CMK (cell line): ENCODE data around the gene PXDN.
"Not testable (repeated sequence)": the region's sequence is repeated elsewhere in the genome, so short reads cannot be mapped to it uniquely, and the experiment has no call there.

Experiments used
- DNase-seq: peaks from one replicate; pipeline ENCODE4 v3.0.0-alpha.2; 2010; ENCODE audit warnings: low read depth

The PXDN gene, protein sequence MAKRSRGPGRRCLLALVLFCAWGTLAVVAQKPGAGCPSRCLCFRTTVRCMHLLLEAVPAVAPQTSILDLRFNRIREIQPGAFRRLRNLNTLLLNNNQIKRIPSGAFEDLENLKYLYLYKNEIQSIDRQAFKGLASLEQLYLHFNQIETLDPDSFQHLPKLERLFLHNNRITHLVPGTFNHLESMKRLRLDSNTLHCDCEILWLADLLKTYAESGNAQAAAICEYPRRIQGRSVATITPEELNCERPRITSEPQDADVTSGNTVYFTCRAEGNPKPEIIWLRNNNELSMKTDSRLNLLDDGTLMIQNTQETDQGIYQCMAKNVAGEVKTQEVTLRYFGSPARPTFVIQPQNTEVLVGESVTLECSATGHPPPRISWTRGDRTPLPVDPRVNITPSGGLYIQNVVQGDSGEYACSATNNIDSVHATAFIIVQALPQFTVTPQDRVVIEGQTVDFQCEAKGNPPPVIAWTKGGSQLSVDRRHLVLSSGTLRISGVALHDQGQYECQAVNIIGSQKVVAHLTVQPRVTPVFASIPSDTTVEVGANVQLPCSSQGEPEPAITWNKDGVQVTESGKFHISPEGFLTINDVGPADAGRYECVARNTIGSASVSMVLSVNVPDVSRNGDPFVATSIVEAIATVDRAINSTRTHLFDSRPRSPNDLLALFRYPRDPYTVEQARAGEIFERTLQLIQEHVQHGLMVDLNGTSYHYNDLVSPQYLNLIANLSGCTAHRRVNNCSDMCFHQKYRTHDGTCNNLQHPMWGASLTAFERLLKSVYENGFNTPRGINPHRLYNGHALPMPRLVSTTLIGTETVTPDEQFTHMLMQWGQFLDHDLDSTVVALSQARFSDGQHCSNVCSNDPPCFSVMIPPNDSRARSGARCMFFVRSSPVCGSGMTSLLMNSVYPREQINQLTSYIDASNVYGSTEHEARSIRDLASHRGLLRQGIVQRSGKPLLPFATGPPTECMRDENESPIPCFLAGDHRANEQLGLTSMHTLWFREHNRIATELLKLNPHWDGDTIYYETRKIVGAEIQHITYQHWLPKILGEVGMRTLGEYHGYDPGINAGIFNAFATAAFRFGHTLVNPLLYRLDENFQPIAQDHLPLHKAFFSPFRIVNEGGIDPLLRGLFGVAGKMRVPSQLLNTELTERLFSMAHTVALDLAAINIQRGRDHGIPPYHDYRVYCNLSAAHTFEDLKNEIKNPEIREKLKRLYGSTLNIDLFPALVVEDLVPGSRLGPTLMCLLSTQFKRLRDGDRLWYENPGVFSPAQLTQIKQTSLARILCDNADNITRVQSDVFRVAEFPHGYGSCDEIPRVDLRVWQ (N-terminal part only)

DNA sequence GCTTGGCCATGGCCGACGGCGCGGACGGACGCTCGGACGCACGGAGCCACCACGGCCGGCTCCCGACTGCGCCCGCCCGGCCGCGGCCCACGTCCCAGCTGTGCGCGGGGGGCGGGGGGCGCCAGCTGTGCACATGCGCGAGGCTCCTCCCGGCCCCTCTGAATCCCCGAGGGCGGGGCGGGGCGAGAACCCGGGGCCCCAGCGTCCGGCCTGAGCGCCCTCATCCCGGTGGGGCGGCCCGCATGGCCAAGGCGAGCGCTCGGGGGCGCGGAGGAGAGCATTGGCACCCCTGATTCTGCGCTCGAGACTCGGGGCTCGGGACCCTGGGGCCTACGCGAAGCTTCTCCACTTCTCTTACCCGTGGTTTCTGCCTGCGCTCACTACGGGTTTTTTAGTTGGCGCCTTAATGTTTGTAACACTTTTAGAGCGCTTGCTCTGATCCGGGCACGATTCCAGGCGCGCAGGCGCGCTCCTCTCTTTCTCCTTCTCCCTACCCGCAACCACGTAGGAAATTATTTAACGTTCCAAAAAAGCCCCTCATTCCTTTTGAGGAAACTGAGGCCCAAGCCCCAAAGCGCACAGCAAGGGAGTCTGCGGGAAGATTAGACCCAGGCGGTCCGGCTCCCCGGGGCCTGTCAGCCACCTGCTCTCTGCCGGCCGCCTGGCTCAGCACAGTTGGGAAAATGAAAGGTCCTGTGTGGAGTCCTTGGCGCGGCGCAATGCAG lies at the start of gene PXDN:
TSS of gene PXDN (minus strand) at position 70 of the 725 bp plus-strand sequence. CDS start at position 10, 60 bp downstream.
- DNase-seq: no peak

DNA sequence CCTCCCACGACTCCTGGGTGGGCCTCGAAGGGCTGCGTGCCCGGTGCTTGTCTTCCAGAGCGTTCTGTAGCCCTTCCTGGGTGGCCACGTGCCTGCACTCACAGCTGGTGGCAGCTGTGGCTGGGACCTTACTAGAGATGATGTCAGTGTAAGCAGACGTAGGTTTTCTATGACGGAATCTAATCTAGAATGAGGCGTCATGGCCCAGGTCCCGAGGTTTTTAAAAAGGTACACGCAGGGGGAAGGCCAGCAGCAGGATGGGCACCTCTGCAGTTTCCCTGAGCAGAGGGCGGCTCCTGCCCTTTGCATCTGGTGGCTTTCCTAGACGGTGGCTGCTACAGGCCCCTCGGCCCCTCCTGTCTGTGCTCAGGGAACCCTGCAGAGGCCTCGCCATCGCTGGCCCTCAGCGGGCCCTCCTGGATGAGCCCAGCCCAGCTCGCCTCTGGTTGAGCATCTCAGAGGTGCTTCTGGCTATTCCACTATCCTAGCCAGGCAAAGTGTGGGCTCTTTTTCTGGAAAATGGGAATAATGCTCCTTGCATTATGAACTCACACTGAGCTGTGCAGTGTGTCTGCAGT lies 49.6 kb upstream of the PXDN start:
- DNase-seq: no peak

DNA sequence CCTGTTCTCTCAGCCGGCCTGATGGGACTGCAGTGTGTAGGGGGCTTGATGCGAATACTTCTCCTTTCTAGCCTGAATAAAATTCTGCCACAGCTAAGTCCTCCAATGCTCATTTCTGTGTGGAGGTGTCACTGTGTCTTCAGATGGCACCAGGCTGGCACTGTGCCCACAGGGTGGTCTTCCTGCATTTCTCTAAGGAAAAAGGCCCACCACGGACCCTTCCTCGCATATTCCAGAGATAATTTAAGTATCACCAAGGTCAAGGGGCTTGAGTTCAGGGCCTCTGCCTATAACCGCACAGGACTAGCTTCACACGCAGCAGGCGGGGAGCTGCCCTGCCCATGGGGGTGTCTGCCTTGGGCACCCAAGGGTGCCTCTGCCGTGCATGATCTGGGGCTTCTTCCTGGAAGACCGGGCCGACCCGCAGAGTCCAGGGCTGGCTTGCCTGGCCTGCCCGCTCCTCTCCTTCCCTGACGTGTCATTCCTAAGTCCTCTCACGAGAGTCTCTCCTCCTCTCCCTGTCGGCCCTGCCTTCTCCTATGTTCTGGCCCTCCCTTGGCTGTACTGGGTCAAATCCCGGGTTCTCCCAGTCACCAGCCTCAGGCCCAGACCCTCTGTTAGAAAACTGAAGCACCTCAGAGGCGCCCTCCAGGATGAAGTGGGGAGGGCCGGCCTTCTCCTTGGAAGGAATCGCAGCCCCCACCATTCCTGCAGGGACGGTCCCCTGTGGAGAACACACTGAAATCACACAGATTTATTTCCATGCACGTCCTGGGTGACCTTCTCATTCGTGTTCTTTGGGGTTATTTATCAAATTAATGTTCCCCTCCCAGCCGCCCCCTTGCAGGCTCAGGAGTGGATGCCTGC lies 48.9 kb upstream of the PXDN start:
- DNase-seq: no peak

DNA sequence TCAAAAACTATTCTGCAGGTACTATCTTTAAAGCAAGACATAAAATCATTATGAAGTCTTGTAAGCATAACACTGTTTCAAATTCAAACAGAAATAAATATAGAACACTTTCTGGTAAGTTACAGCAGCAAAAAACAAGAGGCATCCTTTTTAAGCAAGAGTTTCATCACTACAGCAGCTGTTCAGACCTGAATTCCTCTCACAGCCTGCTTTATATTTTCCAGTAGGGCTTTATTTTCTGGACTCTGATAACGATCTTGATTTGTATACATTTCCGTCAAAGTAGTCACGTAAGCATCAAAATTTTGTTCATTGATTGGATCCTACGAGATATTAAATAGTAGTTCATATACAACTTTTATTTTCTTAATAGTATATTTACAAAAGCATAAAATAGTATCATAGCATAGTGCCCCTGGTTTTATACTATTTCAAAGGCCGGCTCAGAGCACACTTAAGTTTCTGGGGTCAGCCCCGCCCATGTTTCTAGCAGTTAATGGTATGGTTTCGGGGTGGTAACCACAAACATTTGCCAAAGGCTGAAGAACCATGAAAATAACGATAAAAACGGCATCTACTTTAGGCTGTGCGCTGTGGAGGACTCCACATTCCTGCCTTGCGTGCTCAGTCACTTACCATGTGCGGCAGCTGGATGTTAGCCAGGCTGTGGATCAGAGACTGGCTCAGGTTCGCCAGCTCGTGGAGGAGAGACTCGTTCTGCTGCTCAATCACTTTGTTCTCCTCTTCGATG lies 47.5 kb upstream of the PXDN start:
- DNase-seq: no peak

DNA sequence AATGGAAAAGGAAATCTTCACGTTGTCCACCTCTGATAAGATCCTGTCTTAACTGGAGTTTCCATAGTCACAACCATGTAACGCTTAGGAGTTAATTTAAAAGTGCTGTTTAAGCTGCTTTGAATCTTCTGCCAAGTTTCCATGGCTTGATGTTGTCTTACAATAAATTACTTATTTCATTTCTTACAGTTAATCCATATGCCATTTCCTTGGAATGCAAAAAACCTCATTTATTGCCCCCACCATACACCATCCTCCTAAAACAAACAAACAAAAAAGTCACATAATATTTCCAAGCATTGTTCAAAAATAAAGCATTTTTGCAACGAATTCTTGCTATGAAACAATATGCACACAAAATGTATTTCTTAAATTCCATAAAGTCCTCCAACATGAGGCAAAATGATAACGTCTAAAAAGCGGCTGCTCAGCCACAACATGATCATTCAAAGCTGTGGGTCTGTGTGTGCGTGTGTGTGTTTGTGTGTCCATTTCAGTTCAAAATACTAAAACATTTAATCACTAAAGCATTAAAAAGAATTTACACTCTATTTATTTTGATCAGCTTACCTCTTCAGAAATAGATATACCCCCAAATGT lies 46.8 kb upstream of the PXDN start:
- no peak for DNase-seq

DNA sequence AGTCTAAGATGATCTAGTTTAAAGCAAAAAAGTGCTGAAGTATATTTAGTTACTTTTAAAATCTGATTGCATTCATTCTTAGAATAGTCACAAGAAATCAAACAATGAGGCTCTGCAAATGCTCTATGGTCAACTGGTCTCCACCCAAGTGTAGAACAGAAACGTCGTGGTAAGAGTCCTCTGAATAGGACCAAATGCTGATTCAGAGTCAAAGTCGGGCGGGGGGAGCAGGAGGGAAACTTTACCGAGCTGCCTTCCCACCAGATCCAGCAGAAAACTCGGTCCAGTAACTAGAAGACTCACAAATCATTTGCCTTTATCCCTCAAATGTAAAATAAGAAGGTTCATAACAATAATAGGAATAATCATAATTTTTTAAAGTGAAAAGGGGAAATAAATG lies 46.2 kb upstream of the PXDN start:
- no peak for DNase-seq

DNA sequence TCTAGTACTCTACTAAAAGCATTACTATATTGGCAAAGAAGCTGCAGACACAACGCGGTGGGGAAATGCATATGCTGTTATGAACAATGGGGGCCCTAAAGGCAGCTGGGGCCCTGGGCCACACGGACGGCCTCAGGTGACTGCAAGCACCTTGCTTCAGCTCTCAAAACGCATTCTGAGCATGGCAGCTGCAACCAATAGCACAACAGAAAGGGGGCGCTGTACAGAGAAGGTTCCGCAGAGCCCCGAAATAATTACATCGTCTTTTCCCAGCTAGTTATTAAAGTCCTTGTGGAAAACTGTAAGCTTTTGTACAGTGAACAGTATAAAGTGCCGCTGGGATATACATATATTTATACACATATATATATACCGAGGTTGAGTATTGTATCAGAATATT lies 45.3 kb upstream of the PXDN start:
- no peak for DNase-seq

DNA sequence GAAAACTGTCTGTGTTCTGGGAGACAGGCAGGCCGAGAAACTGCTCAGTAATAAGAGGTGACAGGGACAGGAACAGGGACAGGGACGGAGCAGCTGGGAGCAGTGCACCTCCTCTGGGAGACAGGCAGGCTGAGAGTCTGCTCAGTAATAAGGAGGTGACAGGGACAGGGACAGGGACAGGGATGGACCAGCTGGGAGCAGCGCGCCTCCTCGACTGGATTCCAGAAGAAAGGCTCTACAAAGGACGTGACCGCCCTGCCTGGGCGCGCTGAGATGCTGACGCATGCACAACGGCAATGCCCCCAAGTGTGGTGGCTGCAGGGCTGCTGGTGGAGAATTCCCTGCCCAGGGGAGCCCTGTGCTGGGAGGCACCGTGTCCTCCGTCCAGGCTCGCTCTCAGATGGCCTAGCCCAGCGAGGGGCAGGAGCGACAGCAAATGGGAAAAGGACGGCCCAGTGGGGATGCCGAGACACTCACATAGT lies 44.2 kb upstream of the PXDN start:
- DNase-seq: no peak

DNA sequence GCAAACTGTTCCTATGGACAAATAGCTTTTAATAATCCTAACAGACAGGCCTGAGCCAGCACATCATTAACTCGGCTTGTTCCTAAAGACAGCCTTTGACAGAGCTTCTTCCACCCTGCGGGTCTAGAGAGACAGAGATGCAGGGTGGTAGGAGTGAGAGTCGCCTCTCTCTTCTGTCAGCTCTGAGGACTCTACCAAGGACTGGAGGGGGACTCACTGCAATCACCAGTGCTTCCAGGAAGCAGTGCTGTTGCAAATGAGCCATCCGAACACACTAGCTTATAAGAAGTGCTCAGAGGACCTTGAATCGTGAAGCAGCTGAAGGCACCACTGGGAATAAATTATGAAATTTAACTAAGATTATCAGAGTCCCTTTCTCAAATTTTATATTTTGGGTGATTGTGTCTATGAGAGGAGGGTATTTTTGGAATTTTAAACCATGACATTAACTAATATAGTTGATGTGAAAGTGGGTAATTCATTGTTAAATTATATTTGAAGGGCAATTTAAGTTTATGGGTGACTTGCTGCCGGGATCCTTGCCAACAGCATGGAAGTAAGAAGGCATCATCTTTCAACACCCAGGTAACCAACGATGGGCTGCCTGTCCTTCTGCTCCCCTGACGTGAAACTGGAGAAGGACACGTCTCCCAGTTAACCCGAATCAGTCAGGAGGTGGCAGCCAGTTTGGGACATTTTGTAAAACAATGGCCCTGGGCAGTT lies 43.6 kb upstream of the PXDN start:
- no peak for DNase-seq

DNA sequence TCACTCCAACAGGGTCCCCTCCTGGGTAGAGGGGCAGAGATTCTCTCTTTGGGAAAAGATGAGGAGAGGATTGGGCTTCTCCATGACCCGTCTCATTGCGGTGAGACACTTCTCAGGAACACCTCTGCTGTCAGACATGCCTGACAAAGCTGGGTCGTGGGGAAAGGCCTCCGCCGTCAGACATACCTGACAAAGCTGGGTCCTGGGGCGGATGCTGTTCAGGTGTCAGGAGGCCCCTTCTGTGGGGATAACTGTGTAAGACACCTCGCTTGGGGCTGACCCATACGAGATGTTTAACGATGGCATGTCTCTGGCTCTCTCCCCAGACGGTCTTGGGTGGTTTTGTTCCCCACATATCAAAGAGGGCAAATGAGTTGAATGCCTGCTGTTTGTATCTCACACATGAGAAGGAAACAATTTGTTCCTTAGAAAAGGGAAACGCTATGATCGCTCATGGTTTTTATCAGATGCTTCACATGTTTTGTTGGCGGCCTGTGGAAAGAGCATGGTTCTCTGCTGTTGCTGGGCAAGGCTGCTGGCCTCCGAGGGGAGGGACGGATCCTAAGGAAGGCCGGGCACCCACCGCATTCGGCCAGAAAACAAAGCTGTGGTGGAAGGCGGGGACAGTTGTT lies 40.8 kb upstream of the PXDN start:
- DNase-seq: no peak

DNA sequence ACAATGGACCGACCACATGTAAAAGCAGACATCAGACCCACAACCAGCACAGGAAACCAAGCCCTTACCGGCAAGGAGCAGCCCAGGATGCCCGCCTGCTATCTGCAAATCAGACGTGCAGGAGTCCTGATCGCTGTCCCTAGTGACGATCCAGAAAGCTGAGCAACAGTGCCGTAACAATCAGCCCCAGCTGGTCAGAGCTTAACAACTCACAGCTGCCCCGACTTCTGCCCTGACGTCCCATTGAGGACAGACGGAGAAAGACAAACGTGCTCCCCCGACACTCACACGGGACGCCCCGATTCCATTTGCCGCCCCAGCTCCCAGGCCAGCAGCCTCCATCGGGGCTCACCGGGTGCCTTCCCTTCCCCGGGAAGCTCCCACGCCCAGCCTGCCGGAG lies 39.8 kb upstream of the PXDN start:
- no peak for DNase-seq

DNA sequence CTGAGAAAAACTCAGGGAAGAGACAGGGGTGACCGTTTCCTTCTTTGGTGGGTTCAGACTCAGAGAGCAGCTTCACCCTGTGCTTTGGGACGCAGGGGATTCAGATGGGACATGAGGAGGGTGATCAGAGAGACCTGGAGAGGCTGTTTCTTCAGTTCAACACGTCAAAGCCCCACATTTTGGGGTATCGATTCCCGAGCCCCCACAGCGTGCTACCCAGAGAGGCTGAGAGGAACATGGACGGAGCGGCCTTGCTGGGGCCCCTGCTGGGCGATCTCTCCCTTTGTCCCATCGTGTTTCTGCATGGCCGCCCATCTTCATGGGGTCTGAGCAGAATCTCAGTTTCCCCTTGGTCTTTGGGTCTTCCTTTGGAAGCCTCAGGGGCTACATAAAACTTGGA lies 38.2 kb upstream of the PXDN start:
- DNase-seq: no peak

DNA sequence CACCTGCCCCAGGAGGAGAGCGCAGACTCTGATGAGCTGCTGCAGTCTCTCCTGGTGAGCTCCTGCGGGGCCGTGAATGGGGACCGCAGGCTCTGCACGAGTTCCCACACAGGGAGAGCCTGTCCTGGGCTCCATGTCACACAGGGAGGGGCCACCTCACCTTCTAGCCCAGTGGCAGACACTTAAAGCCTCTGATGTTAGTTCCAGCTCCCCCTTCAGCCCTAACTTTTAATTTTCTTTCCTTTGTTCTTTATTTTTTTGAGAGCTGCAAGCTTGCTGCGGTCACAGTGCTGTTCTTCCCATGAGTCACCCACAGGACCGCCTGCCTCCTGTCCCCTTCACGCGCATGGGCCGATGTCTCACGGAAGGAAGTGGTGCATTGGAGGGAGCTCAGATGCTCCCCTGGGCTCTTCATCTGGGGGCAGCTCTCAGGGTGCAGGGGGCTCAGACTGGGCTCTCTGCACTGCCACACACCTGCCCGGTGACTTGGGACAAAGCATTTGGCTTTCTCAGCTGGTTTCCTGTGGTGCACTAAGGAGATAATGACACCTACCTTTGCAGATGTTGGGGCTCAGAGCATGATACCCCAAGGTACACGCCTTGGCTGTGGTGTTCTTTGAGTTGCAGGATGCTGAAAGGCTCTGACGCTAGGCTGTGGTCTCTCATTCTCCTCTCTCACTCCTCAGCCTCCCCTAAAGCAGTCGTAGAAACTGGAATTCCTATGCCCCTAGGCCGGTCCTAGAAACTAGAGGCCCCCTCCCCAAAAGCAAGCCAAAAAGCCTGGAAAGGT lies 37.2 kb upstream of the PXDN start:
- DNase-seq: no peak

DNA sequence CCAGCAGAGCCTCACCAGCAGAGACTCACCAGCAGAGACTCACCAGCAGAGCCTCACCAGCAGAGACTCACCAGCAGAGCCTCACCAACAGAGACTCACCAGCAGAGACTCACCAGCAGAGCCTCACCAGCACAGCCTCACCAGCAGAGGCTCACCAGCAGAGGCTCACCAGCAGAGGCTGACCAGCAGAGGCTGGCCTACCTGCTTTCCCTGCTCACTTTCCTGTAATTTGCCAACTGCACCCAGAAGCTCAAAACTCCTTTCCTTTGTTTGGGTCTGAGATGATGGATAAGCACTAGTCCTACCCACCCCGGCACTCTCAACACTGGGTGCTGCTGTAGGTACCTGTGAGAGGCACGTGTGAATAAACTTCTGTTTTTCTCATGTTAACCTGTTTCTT lies 36.4 kb upstream of the PXDN start:
- DNase-seq: no peak

DNA sequence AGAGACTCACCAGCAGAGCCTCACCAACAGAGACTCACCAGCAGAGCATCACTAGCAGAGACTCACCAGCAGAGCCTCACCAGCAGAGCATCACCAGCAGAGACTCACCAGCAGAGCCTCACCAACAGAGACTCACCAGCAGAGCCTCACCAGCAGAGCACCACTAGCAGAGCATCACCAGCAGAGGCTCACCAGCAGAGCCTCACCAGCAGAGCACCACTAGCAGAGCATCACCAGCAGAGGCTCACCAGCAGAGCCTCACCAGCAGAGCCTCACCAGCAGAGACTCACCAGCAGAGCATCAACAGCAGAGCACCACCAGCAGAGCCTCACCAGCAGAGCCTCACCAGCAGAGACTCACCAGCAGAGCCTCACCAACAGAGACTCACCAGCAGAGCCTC lies 35.7 kb upstream of the PXDN start:
- DNase-seq: not testable (repeated sequence)

DNA sequence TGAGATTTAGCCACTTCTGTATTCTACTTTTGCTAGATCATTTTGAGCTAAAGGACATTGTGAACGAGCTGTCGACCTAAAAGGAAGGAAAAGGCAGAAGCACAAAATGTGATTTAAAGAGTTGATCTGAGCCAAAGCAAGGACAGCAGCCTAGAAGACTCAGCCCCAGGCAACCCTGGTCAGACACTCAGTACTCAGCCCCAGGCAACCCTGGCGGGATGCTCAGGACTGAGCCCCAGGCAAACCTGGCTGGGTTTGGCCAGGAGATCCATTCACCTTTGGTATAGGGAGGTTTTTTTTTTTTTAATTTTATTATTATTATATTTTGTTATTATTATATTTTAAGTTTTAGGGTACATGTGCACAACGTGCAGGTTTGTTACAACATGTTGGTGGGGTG lies 34.3 kb upstream of the PXDN start:
- no peak for DNase-seq

DNA sequence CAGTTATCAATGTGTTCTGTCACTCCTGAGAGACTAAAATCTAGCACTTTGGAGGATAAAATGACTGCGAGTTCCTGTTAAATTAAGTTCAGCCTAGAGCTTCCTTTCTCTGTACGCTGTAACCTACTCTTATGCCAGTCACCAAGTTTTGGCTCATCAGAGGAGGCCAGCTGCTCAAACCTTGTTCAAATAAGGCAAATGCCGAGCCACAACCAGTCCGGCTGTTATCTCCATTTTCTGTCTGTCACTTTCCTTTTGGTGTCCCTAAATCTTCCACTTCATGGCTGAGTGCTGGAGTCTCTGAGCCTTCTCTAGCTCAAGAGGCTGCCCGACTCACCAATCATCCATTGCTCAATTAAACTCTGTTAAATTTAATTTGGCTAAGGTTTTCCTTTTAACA lies 33.5 kb upstream of the PXDN start:
- no peak for DNase-seq
